Brain pericyte (primary cell): ENCODE measurements around the gene CNTN4.
"Not testable (repeated sequence)": the region's sequence is repeated elsewhere in the genome, so short reads cannot be mapped to it uniquely, and the experiment has no call there.

Experiments
- DNase-seq: peaks from one replicate; pipeline ENCODE4 v3.0.0-alpha.2; 2012; ENCODE audit warnings: low read depth, low spot score

CNTN4 gene

DNA sequence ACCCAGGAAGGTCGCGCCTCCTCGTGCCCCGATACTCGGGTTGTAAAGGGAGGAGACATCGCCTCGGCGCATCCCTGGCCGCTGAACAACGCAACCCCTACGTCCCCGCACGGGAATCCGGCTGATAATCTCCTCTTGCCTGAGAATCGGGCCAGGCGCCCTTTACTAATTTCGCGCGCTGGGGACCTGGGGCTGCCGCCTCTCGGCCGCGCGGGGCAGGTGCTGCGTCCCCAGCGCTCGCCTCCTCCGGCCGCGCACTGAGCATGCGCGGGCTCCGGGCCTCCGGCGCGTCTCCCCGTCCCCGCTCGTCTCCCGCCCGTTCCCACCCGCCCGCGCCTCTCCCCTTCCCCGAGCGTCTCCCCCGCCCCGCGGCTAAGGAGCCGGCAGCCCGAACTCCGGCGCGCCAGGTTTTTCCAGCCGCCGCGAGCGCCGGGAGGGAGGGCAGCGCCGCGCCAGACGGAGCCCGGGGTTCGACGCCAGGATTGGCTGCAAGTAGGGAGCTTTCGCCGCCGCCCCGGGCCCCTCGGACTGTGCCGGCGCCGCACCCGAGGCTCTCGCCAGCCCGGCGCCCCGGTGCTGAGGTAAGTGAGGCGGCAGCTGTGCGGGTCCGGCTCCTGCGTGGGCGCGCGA, at the start of gene CNTN4:
CNTN4 (plus strand) TSS at position 469 of the 630 bp plus-strand sequence.
- DNase-seq = no peak

DNA sequence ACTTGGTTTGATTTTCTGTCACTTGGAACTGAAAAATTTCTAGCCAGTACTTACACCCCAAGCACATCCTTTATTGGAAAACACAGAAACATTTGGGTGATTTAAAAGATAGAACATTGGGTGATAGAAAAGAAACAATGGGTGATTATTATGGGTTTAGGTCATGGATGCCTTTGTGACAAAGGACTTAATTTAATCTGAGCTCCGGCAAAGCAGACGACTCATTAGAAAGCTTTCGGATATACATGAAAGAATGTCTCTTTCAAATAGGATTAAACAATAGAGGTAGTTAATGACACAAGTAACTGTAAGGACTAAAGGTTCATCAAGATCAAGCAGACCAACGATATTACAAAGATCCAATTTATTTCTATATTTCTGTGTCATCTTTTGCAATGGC, 37.3 kb upstream of the CNTN4 start:
- no peak for DNase-seq

DNA sequence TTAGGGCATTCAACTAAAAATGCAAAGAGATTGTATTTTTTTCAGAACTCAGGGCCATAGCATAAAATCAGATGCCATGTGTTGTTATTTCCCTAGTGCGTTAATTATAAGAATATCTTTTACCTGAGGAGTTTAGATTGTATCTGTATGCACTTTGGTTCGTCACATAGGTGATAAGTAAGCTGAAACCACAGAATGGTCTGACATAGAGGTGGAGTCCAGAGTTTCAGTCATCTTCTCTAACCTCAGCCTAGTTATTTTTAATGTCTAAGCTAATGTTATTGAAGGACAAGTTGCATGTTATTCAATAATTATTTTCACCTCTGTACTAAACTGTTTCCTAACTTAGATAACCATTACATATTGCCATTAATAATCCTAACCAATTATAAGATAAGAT, 27.1 kb upstream of the CNTN4 start:
- no peak for DNase-seq

DNA sequence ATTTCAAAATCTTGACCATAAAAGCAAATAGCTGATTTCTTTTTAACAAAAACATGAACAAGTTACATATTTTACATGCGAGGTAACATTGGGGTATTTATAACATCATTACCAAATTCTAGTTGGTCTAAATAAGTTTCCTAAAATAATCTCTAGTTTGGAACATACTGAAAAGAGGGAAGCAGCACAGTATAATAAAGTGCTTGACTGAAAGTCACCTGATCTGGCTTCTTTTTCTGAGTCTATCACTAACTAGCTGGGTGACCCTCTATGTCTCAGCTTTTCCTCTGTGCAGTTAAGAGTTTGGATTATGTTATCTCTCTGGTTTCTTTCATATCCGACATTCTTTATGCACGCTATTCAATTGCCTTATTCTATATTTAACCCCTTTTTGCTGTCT, 19.8 kb upstream of the CNTN4 start:
- DNase-seq = no peak

DNA sequence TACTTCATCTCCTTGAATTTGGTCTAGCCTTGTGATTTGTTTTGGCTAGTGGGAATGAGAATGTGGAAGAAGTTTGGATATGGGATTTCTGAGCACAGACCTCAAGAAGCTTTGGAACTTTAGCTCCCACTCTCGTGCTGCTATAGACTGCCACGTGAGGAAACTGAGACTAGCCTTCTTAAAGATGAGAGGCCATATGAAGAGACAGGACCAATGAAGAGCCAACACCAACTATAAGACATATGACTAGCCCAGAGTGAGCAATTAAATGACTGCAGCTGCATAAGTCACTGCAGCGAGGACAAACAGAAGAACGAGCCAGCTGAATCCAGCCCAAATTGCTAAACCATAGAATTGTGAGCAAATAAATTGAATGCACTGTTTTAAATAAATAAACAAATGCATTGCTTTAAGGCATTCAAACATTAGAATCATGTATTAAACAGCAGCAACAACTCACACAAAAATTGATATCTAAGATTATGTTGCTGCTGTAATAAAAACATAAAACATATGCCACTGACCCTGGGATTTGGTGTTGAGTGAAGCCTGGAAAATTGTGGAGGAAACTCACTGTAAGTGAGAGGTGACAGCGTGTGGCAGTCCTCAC, 15.7 kb upstream of the CNTN4 start:
- DNase-seq = no peak

DNA sequence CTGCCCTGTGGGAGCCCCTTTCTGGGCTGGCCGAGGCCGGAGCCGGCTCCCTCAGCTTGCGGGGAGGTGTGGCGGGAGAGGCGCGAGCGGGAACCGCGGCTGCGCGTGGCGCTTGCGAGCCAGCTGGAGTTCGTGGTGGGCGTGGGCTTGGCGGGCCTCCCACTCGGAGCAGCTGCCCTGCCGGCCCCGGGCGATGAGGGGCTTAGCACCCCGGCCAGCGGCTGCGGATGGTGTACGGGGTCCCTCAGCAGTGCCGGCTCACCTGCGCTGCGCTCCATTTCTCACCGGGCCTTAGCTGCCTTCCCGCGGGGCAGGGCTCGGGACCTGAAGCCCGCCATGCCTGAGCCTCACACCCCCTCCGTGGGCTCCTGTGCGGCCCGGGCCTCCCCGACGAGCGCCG, 15.1 kb upstream of the CNTN4 start:
- DNase-seq = not testable (repeated sequence)

DNA sequence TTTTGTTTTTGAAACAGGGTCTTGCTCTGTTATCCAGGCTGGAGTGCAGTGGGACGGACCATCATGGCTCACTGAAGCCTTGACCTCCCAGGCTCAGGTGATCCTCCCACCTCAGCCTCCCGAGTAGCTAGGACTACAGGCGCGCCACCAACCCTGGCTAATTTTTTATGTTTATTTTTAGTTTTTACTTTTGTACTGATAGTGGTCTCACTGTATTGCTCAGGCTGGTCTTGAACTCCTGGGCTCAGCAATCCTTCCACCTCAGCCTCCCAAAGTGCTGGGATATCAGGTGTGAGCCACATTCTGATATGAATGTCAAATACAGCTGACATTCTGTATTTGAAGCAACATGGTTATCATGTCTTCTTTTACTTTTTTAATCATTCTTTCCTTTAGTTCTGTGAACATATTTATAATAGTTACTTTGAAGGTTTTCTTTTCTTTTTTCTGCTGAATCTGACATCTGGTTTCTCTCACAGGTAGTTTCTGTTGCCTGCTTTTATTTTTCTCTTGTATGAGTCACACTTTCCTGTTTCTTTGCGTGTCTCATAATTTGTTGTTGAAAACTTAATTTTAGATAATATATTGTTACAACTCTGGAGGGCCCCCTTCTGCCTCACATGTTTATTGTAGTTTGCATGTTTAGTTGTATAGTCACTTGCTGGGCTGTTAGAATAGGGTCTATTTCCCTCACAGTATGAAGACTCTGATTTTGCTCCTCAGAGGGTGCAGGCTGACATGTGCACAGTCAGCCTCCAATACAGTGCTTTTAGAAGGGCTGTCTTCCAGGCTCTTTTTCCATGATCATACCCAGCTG, 8.4 kb upstream of the CNTN4 start:
- no peak for DNase-seq

DNA sequence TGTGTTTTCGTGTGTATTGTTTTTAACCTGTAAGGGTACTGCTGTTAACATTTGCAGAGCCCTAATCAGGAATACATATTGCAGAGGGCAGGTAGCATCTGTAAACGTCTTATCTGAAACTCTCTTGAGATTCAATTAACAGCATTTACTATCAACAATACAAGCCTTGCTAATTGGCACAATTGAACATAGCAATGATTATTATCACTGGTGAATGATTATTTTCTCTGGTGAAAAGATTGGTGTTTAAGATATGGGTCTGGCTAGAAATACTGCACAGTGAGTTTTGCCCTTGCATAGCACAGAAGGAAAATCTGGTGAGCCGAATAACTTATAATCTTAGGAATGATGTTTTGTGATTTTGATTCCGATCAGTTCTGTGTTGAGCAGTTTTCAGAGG, 5.9 kb upstream of the CNTN4 start:
- no peak for DNase-seq

DNA sequence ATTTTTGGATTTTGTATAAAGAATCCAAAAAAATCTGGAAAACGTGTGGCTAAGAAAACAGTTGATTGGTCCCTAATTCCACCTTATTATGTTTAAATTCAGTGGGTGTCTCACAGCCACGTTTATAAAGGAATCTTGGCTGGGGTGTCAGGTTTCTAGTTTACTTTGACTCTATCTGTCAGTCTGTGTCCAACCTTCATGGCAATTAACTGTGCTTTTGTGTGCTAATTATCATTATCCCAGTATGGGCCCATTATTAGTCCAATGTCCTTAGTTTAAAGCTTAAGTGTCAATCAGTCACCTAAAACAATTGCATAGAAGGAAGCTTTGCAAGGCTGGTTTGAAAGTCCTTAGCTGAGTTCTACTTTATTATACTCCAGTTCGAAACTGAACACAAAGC, 3.7 kb upstream of the CNTN4 start:
- DNase-seq = no peak

DNA sequence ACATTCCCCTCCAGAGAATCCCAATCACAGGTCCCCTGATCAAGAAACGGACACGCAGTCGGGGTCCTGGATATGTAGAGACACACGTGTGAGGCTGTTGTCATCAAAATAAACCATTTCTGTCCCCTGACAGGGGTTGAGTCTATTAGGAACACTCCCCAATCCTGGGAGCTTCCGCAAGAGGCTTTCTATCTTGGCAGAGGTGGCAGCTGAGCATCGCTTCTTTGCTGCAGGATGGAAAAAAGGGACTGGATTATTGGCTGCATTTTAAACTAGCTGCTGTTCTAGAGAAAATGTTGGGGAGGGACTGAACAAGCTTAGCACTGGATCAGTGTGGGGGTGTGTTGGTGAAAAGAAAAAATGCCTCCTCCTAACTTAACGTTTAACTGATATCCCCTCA, 2.5 kb upstream of the CNTN4 start:
- DNase-seq = no peak

DNA sequence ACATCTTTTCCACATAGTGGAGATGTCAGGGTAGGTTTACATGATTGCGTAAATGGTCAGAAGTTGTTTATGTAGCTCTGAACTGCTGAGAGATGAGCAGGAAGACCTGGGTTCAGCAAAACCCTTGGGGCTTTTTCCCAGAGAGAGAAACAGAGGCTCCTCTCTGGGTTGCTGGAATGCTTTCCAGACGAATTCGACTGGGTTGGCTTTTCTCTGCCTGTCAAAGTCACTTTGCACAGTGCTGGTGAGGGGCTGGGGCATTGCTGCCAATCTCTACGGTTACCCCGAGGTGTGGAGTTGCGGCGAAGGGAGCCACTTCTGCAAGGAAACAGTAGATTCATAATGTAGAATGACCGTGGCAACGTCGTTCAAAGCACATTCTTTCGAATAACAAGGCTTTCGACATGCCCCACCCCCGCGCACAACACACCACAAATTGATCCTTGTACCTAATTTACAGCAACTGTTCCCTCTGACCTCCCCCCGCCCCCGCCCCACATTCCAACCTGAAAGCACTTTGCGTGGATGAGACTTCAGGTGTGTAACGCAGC, 950 bp upstream of the CNTN4 start:
- no peak for DNase-seq

DNA sequence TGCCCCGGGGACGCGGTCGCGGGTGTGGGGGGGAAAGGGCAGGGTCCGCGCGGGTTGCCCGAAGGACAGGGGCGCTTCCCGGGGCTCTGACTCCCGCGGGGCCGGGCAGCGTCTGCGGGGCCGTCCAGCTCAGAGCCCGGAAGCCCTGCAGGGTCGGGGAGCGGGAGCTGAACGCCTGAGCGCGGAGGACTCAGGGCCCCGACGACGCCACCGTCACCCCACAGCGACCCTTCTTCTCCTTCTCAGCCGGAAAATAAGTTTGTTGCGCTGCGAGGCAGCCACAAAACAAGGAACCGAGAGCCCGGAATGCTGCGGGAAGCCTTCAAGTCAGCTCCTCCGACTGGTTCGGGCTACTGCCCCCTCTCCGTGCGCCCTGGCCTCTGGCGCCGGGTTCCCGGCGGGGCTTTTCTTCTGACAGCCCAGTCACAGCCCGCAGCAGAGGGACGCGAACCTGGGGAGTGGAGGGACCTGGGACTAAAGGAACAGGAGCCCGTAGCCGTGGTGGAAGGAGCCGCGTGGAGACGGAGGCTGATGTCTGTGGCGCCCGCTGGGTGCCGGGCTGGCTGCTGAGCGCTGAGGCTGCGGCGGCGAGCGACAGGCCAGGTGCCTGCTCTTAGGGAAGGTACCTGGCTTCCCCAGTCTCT, 484 bp downstream of the CNTN4 start:
- no peak for DNase-seq

DNA sequence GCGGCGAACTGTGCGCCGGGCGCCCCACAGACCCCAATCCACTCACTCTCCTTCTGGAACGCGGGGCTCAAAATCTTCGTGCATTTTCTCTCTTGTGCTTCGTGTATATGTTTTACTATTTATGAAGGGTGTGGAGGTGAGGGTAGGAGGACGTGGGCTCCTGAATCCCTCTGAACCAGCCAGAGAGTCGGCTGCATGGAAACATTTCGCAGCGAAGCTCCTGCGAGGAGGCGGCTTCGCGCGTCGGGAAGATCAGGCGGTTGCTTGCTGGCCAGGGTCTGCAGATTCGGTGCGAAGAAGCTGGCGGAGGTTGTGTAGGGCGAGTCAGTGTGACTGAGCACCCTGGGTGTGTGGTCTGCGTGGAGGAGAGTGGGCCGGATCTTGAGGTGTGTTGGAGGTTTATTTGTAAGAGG, 1.1 kb downstream of the CNTN4 start:
- DNase-seq = no peak

DNA sequence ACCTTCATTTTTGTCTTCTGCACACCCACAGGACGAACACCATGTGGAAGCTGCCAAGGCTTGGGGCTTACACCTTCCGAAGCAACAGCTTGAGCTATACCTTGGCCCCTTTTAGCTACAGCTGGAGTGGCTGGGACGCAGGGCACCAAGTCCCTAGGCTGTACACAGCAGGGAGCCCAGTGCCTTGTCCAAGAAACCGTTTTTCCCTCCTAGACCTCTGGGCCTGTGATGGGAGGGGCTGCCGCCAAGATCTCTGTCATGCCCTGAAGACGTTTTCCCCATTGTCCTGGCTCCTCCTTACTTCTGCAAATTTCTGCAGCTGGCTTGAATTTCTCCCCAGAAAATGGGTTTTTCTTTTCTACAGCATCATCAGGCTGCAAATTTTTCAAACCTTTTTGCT, 7.8 kb downstream of the CNTN4 start:
- no peak for DNase-seq

DNA sequence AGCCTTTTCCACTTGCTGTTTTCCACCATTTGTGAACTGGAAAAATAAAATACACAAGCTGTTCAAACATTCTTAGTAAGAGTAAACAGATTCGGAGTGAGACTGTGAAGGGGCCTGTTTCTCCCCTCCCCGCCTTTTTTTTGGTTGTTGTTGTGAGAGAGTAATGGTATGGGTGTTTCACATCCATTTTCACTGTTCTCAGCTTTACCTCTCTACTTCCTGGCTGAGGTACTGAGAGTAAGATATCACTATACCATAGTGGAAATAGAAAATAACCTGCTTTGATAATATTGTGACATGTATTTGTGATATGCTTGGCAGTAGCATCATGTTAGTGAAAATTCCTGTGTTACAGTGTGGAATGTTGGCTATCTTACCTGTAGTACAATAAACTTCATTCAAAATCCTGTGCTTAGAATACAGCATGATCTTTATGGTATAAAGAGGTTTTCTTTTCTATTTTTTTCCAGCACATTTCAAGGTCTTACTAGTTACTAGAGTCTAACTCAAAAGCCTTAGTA, 12.0 kb downstream of the CNTN4 start:
- no peak for DNase-seq

DNA sequence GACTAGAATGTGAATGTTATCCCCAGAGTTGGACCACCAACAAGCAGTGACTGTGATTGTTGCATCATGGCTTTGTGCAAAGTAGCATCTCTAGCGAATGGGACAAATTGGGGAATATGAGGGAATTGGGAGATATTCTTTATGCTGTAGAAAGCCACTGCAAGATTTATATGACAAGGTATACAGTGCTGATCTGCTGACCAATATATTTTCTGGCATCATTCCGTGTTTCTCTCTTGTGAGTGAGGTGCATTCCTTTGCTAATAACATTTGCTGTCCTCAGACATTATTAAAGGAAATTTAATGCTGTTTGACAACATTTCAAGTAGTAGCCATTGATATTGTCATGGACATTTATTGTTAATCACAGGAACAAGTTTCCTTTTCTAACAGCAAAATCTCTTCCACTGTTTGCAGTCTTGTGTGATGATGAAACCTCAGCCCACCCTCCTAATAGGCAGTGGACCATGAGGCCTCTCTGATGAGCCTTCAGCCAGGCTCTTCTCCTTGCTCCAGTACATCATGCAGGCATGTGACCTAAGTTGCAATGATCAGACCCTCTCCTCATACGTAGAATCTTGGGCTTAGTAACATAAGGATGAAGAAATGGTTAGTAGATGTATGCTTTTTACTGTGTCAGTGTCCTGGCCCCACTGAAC, 16.1 kb downstream of the CNTN4 start:
- no peak for DNase-seq

DNA sequence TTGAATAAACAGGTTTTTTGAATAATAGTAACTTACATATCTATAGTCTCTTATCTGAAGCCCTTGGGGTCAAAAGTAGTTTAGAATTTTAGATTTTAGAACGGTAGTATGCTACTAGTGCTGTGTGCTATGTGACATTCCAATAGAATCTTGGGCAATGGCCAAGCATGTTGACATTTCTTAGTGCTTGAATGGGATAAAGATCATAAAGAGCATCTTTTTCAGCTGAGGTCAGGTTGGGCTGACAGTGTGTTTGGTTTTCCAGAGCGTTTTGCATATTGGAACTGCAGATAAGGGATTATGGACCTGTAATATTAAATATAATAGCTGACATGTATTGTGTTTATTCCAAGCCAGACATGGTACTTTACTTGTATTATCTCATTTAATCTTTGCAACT, 32.1 kb downstream of the CNTN4 start:
- DNase-seq = no peak

DNA sequence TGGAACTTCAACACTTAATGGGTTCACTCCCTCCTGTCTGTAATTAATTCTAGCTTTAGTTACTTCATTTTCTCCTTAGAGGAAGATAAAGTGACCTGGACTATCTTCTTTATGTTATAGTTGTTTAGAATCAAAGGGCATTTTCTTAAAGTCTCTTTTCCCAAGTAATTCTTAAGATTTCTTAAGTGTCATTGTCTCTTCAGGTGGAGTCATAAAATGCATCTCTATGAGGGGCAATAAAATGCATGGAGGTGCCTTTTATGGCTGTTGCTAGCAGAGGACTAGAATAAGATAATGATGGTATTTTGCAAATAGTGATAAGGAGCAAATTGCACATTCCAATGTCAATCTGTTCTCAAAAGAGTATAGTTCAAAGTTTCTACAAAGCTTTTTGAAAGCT, 34.5 kb downstream of the CNTN4 start:
- no peak for DNase-seq

DNA sequence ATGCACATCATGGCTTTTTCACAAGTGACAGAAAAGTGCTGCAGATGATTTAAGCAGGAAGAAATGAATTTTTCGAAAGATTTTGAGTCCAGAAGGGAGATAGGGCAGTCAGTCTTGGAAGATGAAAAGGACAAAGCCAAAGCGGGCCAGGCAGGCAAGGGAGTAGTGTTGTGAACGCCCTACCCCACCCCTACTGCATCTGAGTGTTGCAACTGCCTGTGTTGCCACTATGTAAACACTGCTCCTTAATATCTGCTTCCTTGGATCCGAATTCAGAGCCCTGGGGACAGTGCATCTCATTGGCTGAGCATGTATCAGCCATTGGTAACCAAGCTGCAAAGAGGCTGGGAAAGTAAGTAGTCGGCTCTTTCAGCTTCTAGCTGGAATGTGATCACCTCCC, 39.0 kb downstream of the CNTN4 start:
- DNase-seq = no peak

DNA sequence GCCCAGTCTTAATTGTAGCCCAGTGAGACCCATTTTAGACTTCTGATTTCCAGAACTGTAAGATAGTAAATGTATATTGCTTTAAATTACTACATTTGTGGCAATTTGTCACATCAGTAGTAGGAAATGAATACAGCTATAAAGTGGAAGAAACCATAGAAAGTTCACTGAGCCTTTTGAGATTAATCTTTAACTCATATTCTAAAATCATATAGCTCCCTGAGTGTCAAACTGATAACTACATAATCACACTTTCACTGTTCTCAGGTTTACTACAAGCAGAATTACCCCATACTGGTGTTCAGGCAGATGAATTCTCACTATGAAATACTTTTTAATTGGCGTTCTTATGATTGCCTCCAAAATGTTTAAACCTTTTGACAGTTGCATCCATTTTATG, 42.8 kb downstream of the CNTN4 start:
- DNase-seq = no peak

DNA sequence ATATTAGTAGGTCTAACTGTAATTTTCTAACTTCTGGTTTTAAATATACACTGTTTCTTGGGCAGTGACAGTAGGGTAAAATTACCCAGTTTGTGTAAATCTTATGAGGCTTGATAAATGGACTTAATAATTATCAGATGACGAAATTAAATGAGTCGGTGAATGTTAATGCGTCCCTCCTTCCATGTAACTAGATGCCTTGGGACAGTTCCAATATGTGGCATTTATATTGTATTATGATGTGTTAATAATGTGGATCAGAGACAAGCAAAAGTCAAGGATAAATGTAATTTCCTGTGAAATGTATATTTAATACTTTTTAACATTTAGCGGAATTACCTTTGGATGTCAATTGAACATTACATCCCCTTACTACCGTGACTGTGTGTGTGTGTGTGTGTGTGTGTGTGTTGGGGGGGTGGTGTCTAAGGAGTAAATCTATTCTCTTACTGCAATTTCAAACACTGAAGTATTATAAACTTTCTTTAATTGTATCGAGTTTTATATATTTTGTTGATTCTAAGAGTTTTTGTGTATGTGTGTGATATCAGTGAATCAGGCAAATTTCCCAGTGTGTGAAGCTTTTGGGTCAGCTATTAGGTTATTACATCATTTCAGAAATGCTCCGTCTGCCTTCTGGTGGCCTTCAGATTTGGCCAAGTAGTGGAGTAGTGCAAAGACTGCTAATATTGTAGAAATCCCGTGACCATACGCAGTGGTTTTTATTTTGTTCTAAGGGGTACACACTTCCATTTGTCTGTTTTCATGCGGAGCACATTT, 50.1 kb downstream of the CNTN4 start:
- DNase-seq = no peak
